Neutrophil (primary cell): Measurements from ENCODE around the gene ELAPOR1.
A peak's percentile ranks its signal among the peaks of the same experiment; 100 is the strongest.

Experiments used
- H3K27ac ChIP-seq: fragments of 200-600 bp; sonication (generic); 2 replicates; pipeline ENCODE4 v1.5.1; 2016; ENCODE audit warnings: mild to moderate bottlenecking, moderate library complexity
- H3K27me3 ChIP-seq: fragments of 200-600 bp; sonication (generic); 2 replicates; pipeline ENCODE4 v1.6.0; 2016; ENCODE audit warnings: mild to moderate bottlenecking
- H3K36me3 ChIP-seq: fragments of 200-600 bp; sonication (generic); 2 replicates; pipeline ENCODE4 v1.5.1; 2017
- H3K4me1 ChIP-seq, 2 experiments: fragments of 200-600 bp in 1 of 2; sonication (generic) in 1 of 2; 1 replicate in 1 of 2; 2 replicates in 1 of 2; pipeline versions ENCODE4 v1.5.1 to v1.6.1; 2013 to 2016; ENCODE audit warnings: low read depth in 1 of 2, low read length in 1 of 2, mild to moderate bottlenecking in 1 of 2, moderate library complexity in 1 of 2; ENCODE audit not compliant: control insufficient read depth in 1 of 2, insufficient read depth in 1 of 2
- H3K4me3 ChIP-seq, 2 experiments: fragments of 200-600 bp in 1 of 2; sonication (generic) in 1 of 2; 1 replicate in 1 of 2; 2 replicates in 1 of 2; pipeline ENCODE4 v1.5.1; 2013 to 2016; ENCODE audit warnings: low read depth in 1 of 2, low read length in 1 of 2, mild to moderate bottlenecking in 1 of 2, moderate library complexity in 1 of 2
- H3K9me3 ChIP-seq: fragments of 200-600 bp; sonication (generic); 2 replicates; pipeline ENCODE4 v1.5.1; 2016
- TF ChIP-seq, protein P1 (sequence below): fragments of 200-600 bp; sonication (generic); IDR thresholded peaks from 2 replicates; pipeline ENCODE4 v1.5.1; 2016; ENCODE audit warnings: antibody characterized with exemption

The ELAPOR1 gene

DNA sequence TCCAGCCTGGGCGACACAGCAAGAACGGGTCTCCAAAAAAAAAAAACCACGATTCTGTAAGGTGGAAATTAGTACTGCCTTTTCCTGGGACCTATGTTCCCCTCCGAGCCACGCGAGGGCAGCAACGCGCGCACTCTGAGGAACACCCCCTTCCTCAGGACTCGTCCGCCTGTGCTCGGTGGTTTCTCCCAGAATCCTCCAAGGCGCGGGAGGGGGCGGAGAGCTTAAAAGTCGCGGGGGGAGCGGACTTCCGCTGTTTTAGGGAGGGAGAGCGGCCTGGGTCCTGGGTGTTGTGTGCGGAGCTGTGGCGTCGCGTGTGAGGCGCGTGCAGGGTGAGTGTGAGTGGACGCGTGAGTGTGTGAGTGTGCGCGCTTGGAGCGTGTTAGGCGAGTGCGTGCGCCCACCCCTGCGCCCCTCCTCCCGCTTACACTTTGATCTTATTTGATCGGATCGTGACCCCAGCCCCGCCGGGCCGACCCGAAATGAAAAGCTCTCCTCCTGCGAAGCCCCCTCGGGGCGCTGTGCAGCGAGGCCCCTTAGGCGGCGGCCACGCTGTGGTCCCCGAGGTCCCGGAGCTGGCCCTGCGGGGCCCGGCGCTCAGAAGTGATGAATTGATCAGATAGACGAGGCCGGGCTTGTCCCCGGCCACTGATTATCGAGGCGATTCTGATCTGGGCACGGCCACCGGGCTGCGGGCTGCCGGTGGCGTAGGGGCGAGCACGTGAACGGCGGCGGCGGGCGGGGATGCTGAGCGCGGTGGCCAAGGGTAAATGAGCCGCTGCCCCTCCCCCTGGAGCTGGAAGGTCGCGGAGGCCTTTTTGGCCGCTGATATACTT lies 13.8 kb upstream of the ELAPOR1 start:
- Histone ChIP-seq H3K9me3 (no peaks in the 10 kb centered on the region), H3K4me3 (peak overlapping the region; percentile 74 to 77), H3K36me3 (peaks cover 16% of the 10 kb centered on the region), H3K4me1 (peaks cover 11% of the 10 kb centered on the region in 2 experiments), H3K27me3 (no peaks in the 10 kb centered on the region), H3K27ac (peak overlapping the region; percentile 83)
- TF ChIP-seq, protein P1, sequence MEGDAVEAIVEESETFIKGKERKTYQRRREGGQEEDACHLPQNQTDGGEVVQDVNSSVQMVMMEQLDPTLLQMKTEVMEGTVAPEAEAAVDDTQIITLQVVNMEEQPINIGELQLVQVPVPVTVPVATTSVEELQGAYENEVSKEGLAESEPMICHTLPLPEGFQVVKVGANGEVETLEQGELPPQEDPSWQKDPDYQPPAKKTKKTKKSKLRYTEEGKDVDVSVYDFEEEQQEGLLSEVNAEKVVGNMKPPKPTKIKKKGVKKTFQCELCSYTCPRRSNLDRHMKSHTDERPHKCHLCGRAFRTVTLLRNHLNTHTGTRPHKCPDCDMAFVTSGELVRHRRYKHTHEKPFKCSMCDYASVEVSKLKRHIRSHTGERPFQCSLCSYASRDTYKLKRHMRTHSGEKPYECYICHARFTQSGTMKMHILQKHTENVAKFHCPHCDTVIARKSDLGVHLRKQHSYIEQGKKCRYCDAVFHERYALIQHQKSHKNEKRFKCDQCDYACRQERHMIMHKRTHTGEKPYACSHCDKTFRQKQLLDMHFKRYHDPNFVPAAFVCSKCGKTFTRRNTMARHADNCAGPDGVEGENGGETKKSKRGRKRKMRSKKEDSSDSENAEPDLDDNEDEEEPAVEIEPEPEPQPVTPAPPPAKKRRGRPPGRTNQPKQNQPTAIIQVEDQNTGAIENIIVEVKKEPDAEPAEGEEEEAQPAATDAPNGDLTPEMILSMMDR, result peak; percentile 94

DNA sequence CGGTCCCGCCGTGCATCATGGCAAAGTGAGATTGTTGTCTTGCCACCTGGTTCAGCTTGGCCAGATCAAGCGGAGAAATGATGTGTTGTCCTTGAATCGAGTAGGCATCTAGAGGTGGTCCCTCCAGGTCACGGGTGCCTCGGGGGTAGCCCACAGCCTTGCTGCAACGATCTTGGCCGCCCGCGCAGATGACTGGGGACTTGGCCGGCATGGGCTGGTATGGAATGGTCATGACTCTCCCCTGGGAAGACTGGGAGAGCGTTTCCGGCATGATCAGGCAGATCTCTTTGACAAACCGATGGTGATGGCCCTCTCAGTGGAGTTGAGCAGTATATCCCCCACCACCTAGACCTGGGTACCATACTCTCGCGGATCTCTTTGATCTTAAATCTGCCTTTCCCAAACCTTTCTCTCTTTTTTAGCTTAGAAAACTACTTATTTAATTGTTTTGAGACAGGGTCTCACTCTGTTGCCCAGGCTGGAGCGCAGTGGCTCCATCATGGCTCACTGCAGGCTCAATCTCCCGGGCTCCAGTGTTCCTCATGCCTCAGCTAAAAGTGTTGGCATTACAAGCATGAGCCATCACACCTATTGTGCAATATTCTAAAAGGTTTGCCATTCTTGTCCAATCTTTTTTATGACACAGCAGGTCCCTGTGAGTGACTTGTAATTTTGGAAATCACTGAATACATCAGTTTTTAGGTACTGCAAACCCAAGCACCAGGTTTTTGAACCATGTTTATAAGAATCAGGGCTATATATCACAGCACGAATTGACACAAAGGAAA lies 9.4 kb upstream of the ELAPOR1 start:
- H3K9me3 ChIP-seq, result no peaks in the 10 kb centered on the region
- TF ChIP-seq, protein P1, result no peak
- H3K27me3 ChIP-seq, result no peaks in the 10 kb centered on the region
- H3K4me3 ChIP-seq, result no peak overlapping the region
- H3K27ac ChIP-seq, result no peak overlapping the region
- no peaks in the 10 kb centered on the region for H3K36me3 ChIP-seq
- H3K4me1 ChIP-seq, result peaks cover 9% of the 10 kb centered on the region in 2 experiments

DNA sequence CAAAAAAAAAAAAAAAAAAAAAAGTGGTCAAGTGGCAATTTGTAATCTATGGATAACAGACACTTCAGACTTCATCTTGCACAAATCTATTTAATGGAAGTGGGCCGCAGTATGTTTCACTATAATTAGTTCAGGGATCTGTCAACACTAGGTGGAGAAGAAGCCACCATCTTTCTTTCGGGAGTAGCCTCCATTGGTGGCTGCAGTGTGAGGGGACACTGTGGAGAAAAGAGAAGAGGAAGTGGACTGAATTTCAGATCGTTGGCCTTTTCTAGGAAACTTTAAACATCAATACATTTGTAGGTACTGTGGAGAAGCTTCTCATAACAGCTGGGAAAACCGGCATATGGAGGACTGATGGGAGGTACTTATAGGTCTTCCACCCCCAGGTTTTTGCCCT lies 8.0 kb upstream of the ELAPOR1 start:
- no peaks in the 10 kb centered on the region for H3K27me3 ChIP-seq
- TF ChIP-seq, protein P1, result no peak
- no peak overlapping the region for H3K27ac ChIP-seq
- peaks cover 6 to 8% of the 10 kb centered on the region in 2 experiments for H3K4me1 ChIP-seq
- H3K9me3 ChIP-seq, result no peaks in the 10 kb centered on the region
- no peaks in the 10 kb centered on the region for H3K36me3 ChIP-seq
- no peak overlapping the region for H3K4me3 ChIP-seq

DNA sequence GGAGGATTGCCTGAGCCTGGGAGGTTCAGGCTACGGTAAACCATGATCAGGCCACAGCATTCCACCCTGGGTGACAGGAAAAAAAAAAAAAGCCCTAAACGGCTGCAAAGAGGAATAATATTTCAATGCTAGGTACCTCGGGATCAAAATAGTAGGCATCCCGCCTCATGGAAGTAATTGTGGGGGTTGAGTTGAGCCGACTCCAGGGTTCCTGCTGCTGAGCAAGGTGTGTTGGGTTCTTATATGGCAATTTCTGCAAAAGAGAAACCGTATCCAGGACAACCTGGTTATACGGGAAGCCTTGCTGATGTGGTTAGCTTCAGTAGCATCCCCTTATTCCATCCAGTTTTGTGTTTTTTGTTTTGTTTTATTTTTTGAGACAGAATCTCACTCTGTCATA lies 6.1 kb upstream of the ELAPOR1 start:
- Histone ChIP-seq H3K36me3 (no peaks in the 10 kb centered on the region), H3K27me3 (no peaks in the 10 kb centered on the region), H3K4me1 (peaks cover 22% of the 10 kb centered on the region in 2 experiments), H3K9me3 (no peaks in the 10 kb centered on the region), H3K27ac (no peak overlapping the region), H3K4me3 (no peak overlapping the region)
- TF ChIP-seq, protein P1, result no peak

DNA sequence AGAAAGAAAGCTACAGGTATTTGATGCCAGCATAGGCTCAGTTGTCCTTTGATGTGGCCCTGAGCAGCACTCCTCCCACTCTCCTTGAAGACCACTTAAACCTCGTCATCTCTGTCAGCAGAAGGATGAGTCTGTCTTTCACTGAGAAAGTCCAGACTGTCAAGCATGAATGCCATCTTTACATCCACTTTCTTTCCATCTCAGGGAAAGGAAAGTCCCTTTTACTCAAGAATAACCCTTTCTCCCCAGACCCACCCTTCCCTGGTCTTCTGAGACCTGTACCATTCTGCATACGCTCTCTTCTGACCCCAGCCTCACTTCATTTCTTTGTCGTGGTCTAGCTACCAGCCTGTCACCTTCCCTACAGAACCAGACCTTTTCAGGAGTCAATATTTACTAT lies 4.0 kb upstream of the ELAPOR1 start:
- no peak overlapping the region for H3K27ac ChIP-seq

More for the DNA sequence above, 4.0 kb upstream of the ELAPOR1 start:
- no peak overlapping the region for H3K4me3 ChIP-seq
- H3K27me3 ChIP-seq, result peaks cover 11% of the 10 kb centered on the region
- H3K36me3 ChIP-seq, result no peaks in the 10 kb centered on the region
- peaks cover 43% of the 10 kb centered on the region in 2 experiments for H3K4me1 ChIP-seq
- TF ChIP-seq, protein P1, result no peak
- H3K9me3 ChIP-seq, result no peaks in the 10 kb centered on the region
